Thymus (tissue), 11 donors: Measurements from ENCODE around the gene CLTC. TPM values are rescaled to one million over a fixed set of nuclear protein-coding genes. Genes with fewer than 3 reads are reported as not detected.

Source experiments
- DNase-seq, 9 donors: peaks; one replicate each; pipeline ENCODE4 v3.0.0-alpha.2; 2013; ENCODE audit warnings: low spot score in 9 of 9, low read depth in 6 of 9, missing footprints in 1 of 9
- H3K27ac ChIP-seq, 2 donors: one replicate each; pipeline ENCODE4 v1.5.1; 2013; ENCODE audit warnings: control low read depth in 1 of 2, low read depth in 1 of 2, low read length in 1 of 2, mild to moderate bottlenecking in 1 of 2, moderate library complexity in 1 of 2
- H3K27me3 ChIP-seq, 2 donors: one replicate each; pipeline ENCODE4 v1.5.1; 2013; ENCODE audit warnings: low read length in 1 of 2; ENCODE audit not compliant: control insufficient read depth in 2 of 2, insufficient read depth in 1 of 2
- H3K36me3 ChIP-seq, 2 donors: one replicate each; pipeline ENCODE4 v1.5.1; 2013; ENCODE audit warnings: low read length in 1 of 2, mild to moderate bottlenecking in 1 of 2, moderate library complexity in 1 of 2; ENCODE audit not compliant: control insufficient read depth in 2 of 2, insufficient read depth in 2 of 2
- H3K4me1 ChIP-seq, 2 donors: one replicate each; pipeline ENCODE4 v1.5.1; 2013; ENCODE audit warnings: low read length in 2 of 2; ENCODE audit not compliant: control insufficient read depth in 2 of 2, insufficient read depth in 2 of 2
- H3K4me3 ChIP-seq, 2 donors: one replicate each; pipeline ENCODE4 v1.5.1; 2013; ENCODE audit warnings: low read length in 2 of 2, control low read depth in 1 of 2, mild to moderate bottlenecking in 1 of 2
- H3K9me3 ChIP-seq, 2 donors: one replicate each; pipeline ENCODE4 v1.5.1; 2013; ENCODE audit warnings: low read length in 1 of 2, mild to moderate bottlenecking in 1 of 2; ENCODE audit not compliant: control insufficient read depth in 2 of 2, insufficient read depth in 1 of 2
- WGBS: extraction: QIAGEN DNeasy Blood & Tissue Kit; methylation state at CpG from one replicate; pipeline ENCODE4 v1.1.7; 2013; 5-methylcytosine and 5-hydroxymethylcytosine counted together
- polyA plus RNA-seq: library from polyadenylated mRNA; stranded (reverse); fragments of 200-250 nt; gene quantifications from one replicate; pipeline ENCODE4 v1.2.3, GENCODE V29; 2013
- total RNA-seq: library from RNA; stranded (reverse); fragments of 120-200 nt; gene quantifications from one replicate; pipeline ENCODE4 v1.2.4, GENCODE V29; 2013
- donor health status: healthy.

CLTC gene
- total and polyA plus RNA-seq, 2 donors: 89.0 to 127 TPM

GRCh38 chr17:59627770-59628171 is 8.1 kb downstream of the CLTC start:
- DNase-seq: no peak
- Histone ChIP-seq H3K27me3 (no peaks in the 10 kb centered on the region), H3K4me1 (peaks cover 2 to 5% of the 10 kb centered on the region in 2 donors), H3K27ac (no peak overlapping the region), H3K9me3 (no peaks in the 10 kb centered on the region), H3K4me3 (no peak overlapping the region), H3K36me3 (peaks cover 3 to 4% of the 10 kb centered on the region in 2 donors)
- WGBS: 47% methylated on average over 2 of the region's 2 CpGs

GRCh38 chr17:59629174-59629573 is 9.5 kb downstream of the CLTC start:
- Histone ChIP-seq H3K4me3 (no peak overlapping the region), H3K27ac (no peak overlapping the region), H3K4me1 (peaks cover 0 to 6% of the 10 kb centered on the region in 2 donors), H3K9me3 (no peaks in the 10 kb centered on the region), H3K27me3 (no peaks in the 10 kb centered on the region), H3K36me3 (peaks cover 6% of the 10 kb centered on the region in 2 donors)
- WGBS: 96% methylated on average over 3 of the region's 3 CpGs
- DNase-seq: no peak

- no peak overlapping the region for H3K4me3 ChIP-seq
- peaks cover 5 to 6% of the 10 kb centered on the region in 2 donors for H3K36me3 ChIP-seq
- H3K9me3 ChIP-seq: no peaks in the 10 kb centered on the region
- 94% methylated on average over 1 of the region's 1 CpG for WGBS
- no peaks in the 10 kb centered on the region for H3K27me3 ChIP-seq
- no peak overlapping the region for H3K27ac ChIP-seq
- no peak for DNase-seq
- H3K4me1 ChIP-seq: peaks cover 0 to 6% of the 10 kb centered on the region in 2 donors
Observed at GRCh38 chr17:59631276-59631675, 11.6 kb downstream of the CLTC start.

GRCh38 chr17:59632398-59632797 is 12.7 kb downstream of the CLTC start:
- Histone ChIP-seq H3K27ac (no peak overlapping the region), H3K9me3 (no peaks in the 10 kb centered on the region), H3K36me3 (peaks cover 5 to 6% of the 10 kb centered on the region in 2 donors), H3K4me1 (peaks cover 0 to 6% of the 10 kb centered on the region in 2 donors), H3K27me3 (no peaks in the 10 kb centered on the region), H3K4me3 (no peak overlapping the region)
- 92% methylated on average over 6 of the region's 6 CpGs for WGBS
- no peak for DNase-seq

- no peak for DNase-seq
- Histone ChIP-seq H3K27ac (no peak overlapping the region), H3K36me3 (peaks cover 3 to 8% of the 10 kb centered on the region in 2 donors), H3K9me3 (no peaks in the 10 kb centered on the region), H3K4me3 (no peak overlapping the region), H3K4me1 (peaks cover 0 to 2% of the 10 kb centered on the region in 2 donors), H3K27me3 (no peaks in the 10 kb centered on the region)
- WGBS: 96% methylated on average over 5 of the region's 5 CpGs
Observed at GRCh38 chr17:59633658-59634359, 14.1 kb downstream of the CLTC start.

- peak in 1 of 9 donors; percentile 10 for DNase-seq
- no peak overlapping the region for H3K4me3 ChIP-seq
- no peak overlapping the region for H3K27ac ChIP-seq
- no peaks in the 10 kb centered on the region for H3K9me3 ChIP-seq
- peaks cover 3 to 8% of the 10 kb centered on the region in 2 donors for H3K36me3 ChIP-seq
- no peaks in the 10 kb centered on the region for H3K27me3 ChIP-seq
- H3K4me1 ChIP-seq: peaks cover 0 to 2% of the 10 kb centered on the region in 2 donors
- WGBS: 74% methylated on average over 3 of the region's 3 CpGs
Observed at GRCh38 chr17:59634632-59635541, 15.2 kb downstream of the CLTC start.

GRCh38 chr17:59637611-59638310 is 18.1 kb downstream of the CLTC start:
- DNase-seq: no peak
- Histone ChIP-seq H3K27ac (no peak overlapping the region), H3K36me3 (peaks cover 3 to 8% of the 10 kb centered on the region in 2 donors), H3K27me3 (no peaks in the 10 kb centered on the region), H3K9me3 (no peaks in the 10 kb centered on the region), H3K4me3 (no peak overlapping the region), H3K4me1 (peaks cover 5 to 6% of the 10 kb centered on the region in 2 donors)
- WGBS: 97% methylated on average over 1 of the region's 1 CpG

GRCh38 chr17:59638553-59638952 is 18.9 kb downstream of the CLTC start:
- Histone ChIP-seq H3K9me3 (no peaks in the 10 kb centered on the region), H3K27ac (no peak overlapping the region), H3K27me3 (no peaks in the 10 kb centered on the region), H3K36me3 (peaks cover 3 to 8% of the 10 kb centered on the region in 2 donors), H3K4me3 (no peak overlapping the region), H3K4me1 (peaks cover 5 to 6% of the 10 kb centered on the region in 2 donors)
- no peak for DNase-seq
- WGBS: 87% methylated on average over 10 of the region's 10 CpGs
